ENCODE results near the gene ZNF831.

ZNF831 gene

GRCh38 chr20:59217794-59218280 is 54.2 kb downstream of the ZNF831 start:
- DNase-seq = no peak

GRCh38 chr20:59219211-59219610 is 55.6 kb downstream of the ZNF831 start:
- DNase-seq = no peak

- DNase-seq = no peak
Observed at GRCh38 chr20:59220161-59220560, 56.5 kb downstream of the ZNF831 start.

- DNase-seq = no peak
Observed at GRCh38 chr20:59221049-59221706, 57.6 kb downstream of the ZNF831 start.

GRCh38 chr20:59221707-59222252 is 58.2 kb downstream of the ZNF831 start:
- DNase-seq = no peak

GRCh38 chr20:59222253-59223181 is 58.9 kb downstream of the ZNF831 start:
- DNase-seq = peak; percentile 82

GRCh38 chr20:59223182-59223601 is 59.6 kb downstream of the ZNF831 start:
- peak; percentile 51 for DNase-seq

- no peak for DNase-seq
Observed at GRCh38 chr20:59223750-59224149, 60.1 kb downstream of the ZNF831 start.

GRCh38 chr20:59224236-59224635 is 60.6 kb downstream of the ZNF831 start:
- no peak for DNase-seq

GRCh38 chr20:59230385-59230784 is 66.8 kb downstream of the ZNF831 start:
- no peak for DNase-seq

GRCh38 chr20:59231124-59231804 is 67.6 kb downstream of the ZNF831 start:
- DNase-seq = no peak

GRCh38 chr20:59232618-59233017 is 69.0 kb downstream of the ZNF831 start:
- no peak for DNase-seq

GRCh38 chr20:59235226-59235625 is 71.6 kb downstream of the ZNF831 start:
- DNase-seq = no peak

- DNase-seq = no peak
Observed at GRCh38 chr20:59240006-59240405, 76.4 kb downstream of the ZNF831 start.

- DNase-seq = no peak
Observed at GRCh38 chr20:59242714-59243626, 79.3 kb downstream of the ZNF831 start.

GRCh38 chr20:59246691-59247400 is 83.2 kb downstream of the ZNF831 start:
- DNase-seq = no peak

GRCh38 chr20:59247731-59248684 is 84.4 kb downstream of the ZNF831 start:
- DNase-seq = no peak

- no peak for DNase-seq
Observed at GRCh38 chr20:59250293-59250692, 86.7 kb downstream of the ZNF831 start.

GRCh38 chr20:59253325-59253724 is 89.7 kb downstream of the ZNF831 start:
- DNase-seq = no peak

- no peak for DNase-seq
Observed at GRCh38 chr20:59253779-59254319, 90.2 kb downstream of the ZNF831 start.

All from 8988T (cell line).